Esophagus (tissue), 2 donors: ENCODE data around the gene LDLRAD2. TPM values are rescaled to one million over a fixed set of nuclear protein-coding genes. Genes with fewer than 3 reads are reported as not detected.
A peak's percentile ranks its signal among the peaks of the same experiment; 100 is the strongest.

Experiments used
- H3K27ac ChIP-seq, 2 donors: one replicate each; pipeline ENCODE4 v1.5.1; 2013; ENCODE audit warnings: low read depth in 2 of 2, mild to moderate bottlenecking in 2 of 2, inconsistent platforms in 1 of 2, low read length in 1 of 2, moderate library complexity in 1 of 2
- H3K27me3 ChIP-seq, 2 donors: one replicate each; pipeline ENCODE4 v1.6.1; 2013; ENCODE audit warnings: low read length in 2 of 2, control low read depth in 1 of 2, mild to moderate bottlenecking in 1 of 2; ENCODE audit not compliant: insufficient read depth in 2 of 2, control insufficient read depth in 1 of 2
- H3K36me3 ChIP-seq, 2 donors: one replicate each; pipeline ENCODE4 v1.6.1; 2013; ENCODE audit warnings: low read length in 1 of 2; ENCODE audit not compliant: control insufficient read depth in 2 of 2, insufficient read depth in 2 of 2
- H3K4me1 ChIP-seq, 2 donors: one replicate each; pipeline ENCODE4 v1.6.1; 2013; ENCODE audit warnings: low read length in 1 of 2; ENCODE audit not compliant: control insufficient read depth in 2 of 2, insufficient read depth in 2 of 2
- H3K4me3 ChIP-seq, 2 donors: one replicate each; pipeline ENCODE4 v1.5.1; 2013; ENCODE audit warnings: low read length in 2 of 2, mild to moderate bottlenecking in 2 of 2, low read depth in 1 of 2, moderate library complexity in 1 of 2
- H3K9me3 ChIP-seq, 2 donors: one replicate each; pipeline ENCODE4 v1.6.1; 2013; ENCODE audit warnings: mild to moderate bottlenecking in 2 of 2, low read depth in 1 of 2, low read length in 1 of 2, moderate library complexity in 1 of 2; ENCODE audit not compliant: control insufficient read depth in 2 of 2, insufficient read depth in 1 of 2
- WGBS, 2 donors: extraction: QIAGEN DNeasy Blood & Tissue Kit; methylation state at CpG; one replicate each; pipeline ENCODE4 v1.1.7; 2013; 5-methylcytosine and 5-hydroxymethylcytosine counted together
- polyA plus RNA-seq, 2 donors: library from polyadenylated mRNA; stranded (reverse); fragments of 200-250 nt; gene quantifications; one replicate each; pipeline ENCODE4 v1.2.3, GENCODE V29; 2013
- donor health status: healthy with polysubstance abuse.
- donor health status: Bipolar disorder and iron deficiency.

Gene LDLRAD2
- polyA plus RNA-seq, 2 donors: 0.45 to 0.98 TPM

DNA sequence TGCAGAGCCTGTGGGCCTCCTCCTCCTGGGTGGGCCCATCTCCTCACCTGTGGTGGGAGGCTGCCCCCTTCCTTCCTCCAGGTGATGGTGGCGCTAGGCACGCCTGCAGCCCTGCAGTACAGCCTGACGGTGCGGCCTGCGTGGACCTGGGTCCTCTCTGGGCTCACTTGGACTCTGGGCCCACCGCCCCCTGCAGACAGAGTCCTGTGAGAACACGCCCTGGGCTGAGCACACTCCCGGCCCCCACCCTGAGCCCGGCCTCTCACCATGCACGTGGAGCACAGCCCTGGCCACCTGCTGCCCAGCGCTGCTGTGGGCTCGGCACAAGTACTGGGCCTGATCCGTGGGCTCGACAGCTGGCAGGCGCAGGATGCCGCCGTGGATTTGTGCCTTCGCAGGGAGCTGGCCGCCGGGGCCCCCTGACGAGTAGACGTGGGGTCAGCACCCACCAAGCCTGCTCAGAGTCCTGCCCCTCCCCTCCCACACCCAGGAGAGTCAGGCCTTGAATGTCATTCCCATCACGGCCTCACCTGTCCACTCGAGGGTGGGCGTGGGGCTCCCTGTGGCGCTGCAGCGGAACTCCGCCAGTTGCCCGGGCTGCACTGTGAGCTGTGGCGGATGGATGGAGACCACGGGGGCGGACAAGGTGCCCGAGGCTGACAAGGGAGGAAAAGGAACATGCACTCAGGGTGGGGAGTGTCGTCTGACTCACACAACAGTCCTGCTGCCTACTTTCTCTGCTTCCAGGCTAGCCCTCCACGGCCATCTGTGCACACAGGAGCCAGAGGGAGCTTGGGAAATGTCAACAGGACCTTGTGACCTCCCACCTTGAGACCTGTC lies 43.4 kb downstream of the LDLRAD2 start:
- H3K27ac ChIP-seq: peak overlapping the region in 1 of 2 donors; percentile 18
- H3K9me3 ChIP-seq: no peaks in the 10 kb centered on the region
- WGBS, 2 donors: 78 to 80% methylated on average over 34 to 35 of the region's 35 CpGs
- H3K27me3 ChIP-seq: no peaks in the 10 kb centered on the region
- H3K36me3 ChIP-seq: peaks cover 0 to 49% of the 10 kb centered on the region in 2 donors
- no peaks in the 10 kb centered on the region for H3K4me1 ChIP-seq
- no peak overlapping the region for H3K4me3 ChIP-seq

DNA sequence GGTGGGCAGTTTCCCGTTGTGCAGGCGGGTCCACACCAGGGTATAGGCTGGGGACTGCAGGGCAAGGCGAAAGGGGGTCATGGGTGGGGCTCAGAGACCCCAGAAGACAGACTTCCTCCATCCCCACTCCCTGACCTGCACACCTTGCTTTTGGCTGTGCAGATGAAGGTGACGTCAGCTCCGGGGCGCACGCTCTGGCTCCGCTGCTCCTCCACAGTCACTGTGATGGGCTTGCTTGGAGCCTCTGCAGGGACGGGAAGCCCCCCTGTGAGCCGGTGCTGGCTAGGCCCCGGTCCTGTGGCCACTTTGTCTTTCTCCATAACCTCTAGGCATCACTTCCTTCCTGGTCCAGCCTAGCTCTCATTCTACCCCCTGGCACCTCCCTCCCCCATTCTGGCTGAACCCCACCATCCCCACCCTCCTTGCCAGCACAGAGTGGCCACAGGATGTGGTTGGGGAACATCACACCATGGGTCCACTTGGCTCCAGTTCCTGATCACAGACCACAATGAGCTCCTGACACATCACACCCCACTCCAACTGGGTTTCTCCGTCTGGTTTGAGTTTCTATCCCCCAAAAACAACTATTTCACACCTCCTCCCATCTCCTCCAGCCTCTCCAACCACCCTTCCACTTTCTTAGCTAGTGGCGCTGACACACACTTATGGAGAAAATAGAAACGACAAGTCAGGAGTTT lies 45.2 kb downstream of the LDLRAD2 start:
- Histone ChIP-seq H3K27me3 (no peaks in the 10 kb centered on the region), H3K9me3 (no peaks in the 10 kb centered on the region), H3K4me3 (no peak overlapping the region), H3K36me3 (peaks cover 0 to 37% of the 10 kb centered on the region in 2 donors), H3K4me1 (peaks cover 0 to 5% of the 10 kb centered on the region in 2 donors), H3K27ac (no peak overlapping the region)
- WGBS, 2 donors: 82 to 84% methylated on average over 14 of the region's 14 CpGs

DNA sequence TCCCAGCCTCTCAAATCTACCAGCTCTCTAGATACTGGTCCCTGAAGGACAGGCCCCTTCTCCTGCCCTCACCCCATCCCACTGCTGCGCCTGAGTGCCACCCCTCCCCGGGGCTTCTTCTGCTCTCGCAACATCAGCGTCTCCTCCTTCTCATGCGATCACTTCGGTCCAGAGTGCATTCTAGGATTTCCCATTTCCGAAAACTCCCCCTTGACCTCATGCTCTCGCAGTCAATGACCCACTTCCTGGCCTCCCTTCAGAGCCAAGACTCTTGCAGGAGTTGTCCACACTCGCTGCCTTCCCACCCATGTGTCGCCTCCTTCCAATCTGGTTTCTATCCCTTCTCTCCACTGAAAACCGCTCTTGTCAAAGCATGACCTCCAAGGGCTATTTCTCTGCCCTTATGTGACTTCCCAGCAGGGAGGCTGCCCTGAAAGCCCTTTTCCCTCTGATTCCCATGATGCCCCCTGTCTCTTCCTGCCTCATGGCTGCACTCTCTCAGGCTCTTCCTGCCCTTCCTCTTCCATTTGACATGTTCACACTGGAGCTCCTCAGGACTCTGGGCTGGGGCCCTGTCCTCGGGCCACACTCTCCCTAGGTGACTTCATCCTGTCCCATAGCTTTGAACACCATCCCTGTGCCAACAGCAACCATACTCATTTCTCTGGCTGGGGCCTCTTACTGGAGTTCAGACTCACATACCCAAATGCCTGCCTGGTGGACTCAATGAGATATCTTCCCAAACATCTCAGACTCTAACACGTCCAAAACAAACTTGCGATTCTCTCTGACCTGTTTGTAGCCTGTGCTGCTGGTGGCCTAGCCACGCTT lies 46.0 kb downstream of the LDLRAD2 start:
- H3K27ac ChIP-seq: peak overlapping the region in 1 of 2 donors; percentile 17
- H3K9me3 ChIP-seq: no peaks in the 10 kb centered on the region
- H3K4me3 ChIP-seq: no peak overlapping the region
- peaks cover 0 to 30% of the 10 kb centered on the region in 2 donors for H3K36me3 ChIP-seq
- no peaks in the 10 kb centered on the region for H3K27me3 ChIP-seq
- H3K4me1 ChIP-seq: peaks cover 0 to 5% of the 10 kb centered on the region in 2 donors
- WGBS, 2 donors: 82 to 84% methylated on average over 15 of the region's 15 CpGs

DNA sequence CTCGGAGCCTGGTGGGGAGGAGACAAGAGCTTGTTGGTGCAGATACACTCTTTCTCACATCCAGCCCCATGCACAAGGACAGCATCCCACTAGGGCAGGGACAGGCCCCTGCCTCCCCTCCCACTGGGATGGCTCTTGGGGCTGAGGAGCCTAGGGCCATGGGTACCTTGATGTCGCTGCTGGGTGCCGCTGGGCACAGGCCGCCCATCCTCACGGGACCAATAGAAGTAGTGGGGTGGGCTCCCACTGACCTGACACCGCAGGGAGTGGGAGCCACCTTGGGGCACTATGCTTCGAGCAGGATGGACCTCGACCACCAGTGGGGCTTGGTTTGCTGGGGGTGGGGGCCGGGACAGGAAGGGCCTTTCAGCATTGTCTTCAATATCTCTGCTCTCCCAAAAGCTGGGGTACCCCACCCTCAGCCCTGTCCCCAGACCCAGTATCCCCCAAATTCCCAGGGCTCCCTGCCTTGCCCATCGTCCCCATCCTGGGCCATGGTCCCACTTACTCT lies 47.7 kb downstream of the LDLRAD2 start:
- no peak overlapping the region for H3K27ac ChIP-seq

DNA sequence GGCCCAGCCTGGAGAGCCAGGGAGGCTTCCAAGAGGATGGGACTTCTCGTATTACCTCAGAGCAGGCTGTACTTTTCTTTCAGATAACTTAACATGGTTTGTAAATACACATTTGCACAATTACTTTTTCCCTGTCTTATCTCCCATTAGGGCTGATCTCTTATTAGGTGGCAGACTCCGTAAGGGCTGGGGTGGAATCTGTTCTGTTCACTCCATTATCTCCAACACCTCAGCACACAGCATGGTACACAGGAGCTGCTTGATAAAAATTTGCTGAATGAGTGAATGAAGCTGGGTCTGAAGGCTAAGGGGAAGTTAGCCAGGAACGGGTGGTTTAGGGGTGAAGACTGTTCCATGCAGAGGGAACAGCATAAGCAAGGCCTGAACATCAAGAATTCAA lies 48.9 kb downstream of the LDLRAD2 start:
- H3K9me3 ChIP-seq: no peaks in the 10 kb centered on the region
- H3K4me3 ChIP-seq: no peak overlapping the region
- peaks cover 0 to 39% of the 10 kb centered on the region in 2 donors for H3K36me3 ChIP-seq
- WGBS, 2 donors: 92 to 94% methylated on average over 3 of the region's 3 CpGs
- no peak overlapping the region for H3K27ac ChIP-seq
- H3K27me3 ChIP-seq: no peaks in the 10 kb centered on the region
- H3K4me1 ChIP-seq: peaks cover 0 to 5% of the 10 kb centered on the region in 2 donors

More for the DNA sequence above, 47.7 kb downstream of the LDLRAD2 start:
- H3K9me3 ChIP-seq: no peaks in the 10 kb centered on the region
- WGBS, 2 donors: 95 to 97% methylated on average over 10 of the region's 10 CpGs
- H3K27me3 ChIP-seq: no peaks in the 10 kb centered on the region
- H3K4me3 ChIP-seq: no peak overlapping the region
- H3K36me3 ChIP-seq: peaks cover 0 to 36% of the 10 kb centered on the region in 2 donors
- H3K4me1 ChIP-seq: peaks cover 0 to 5% of the 10 kb centered on the region in 2 donors

DNA sequence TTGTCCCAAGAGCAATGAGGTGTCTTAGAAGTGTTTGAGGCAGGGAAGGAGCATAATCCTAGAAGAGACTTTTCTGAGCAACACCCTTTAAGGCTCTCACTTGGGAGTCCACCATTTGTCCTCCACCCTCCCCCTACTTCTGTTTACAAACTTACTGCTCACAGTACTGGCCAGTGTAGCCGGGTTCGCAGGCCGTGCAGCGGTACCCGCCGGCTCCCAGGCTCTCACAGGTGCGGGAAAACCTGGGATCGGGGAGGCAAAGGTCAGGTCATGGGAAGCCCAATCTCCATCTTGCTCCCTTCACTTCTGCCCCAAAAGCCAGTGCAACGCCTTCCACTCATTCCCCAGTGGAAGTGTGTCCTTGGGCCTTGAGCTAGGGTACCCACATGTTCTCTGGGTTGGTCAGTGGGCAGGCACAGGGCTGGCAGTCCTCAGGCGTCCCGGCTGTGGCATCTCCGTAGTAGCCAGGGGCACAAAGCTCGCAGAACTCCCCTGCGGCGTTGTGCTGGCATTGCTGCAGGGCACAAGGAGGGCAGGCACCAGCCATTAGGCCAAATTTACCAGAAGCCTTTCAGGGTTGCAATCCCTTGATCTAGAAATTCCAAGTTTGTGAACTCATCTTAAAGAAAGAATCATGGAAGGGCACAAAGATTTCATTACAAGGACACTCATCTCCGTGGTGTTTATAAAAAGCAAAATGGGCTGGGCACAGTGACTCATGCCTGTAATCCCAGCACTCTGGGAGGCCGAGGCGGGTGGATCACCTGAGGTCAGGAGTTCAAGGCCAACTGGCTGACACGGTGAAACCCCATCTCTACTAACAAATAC lies 49.8 kb downstream of the LDLRAD2 start:
- Histone ChIP-seq H3K9me3 (no peaks in the 10 kb centered on the region), H3K27me3 (no peaks in the 10 kb centered on the region), H3K4me1 (peaks cover 0 to 5% of the 10 kb centered on the region in 2 donors), H3K36me3 (peaks cover 0 to 36% of the 10 kb centered on the region in 2 donors), H3K27ac (peak overlapping the region; percentile 36 to 53), H3K4me3 (no peak overlapping the region)
- WGBS, 2 donors: 76 to 84% methylated on average over 19 of the region's 19 CpGs

DNA sequence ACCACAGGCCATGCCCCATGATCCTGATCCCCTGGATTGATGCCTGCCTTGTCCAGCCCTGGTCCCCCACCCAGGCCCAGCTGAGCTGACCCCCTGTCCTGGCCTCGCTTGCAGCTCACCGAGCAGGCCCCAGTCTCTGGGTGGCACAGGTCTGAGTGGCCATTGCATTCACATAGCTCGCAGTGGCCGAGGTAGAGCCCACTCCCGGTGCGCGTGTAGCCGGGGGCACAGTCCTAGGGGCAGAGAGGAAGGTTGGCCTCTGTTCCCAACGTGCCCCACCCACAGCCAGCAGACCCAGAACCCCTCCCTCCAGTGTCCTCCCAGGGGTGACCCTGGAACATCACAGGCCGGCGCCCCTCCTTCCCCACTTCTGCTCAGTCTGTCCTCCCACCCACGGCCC lies 51.9 kb downstream of the LDLRAD2 start:
- Histone ChIP-seq H3K36me3 (peaks cover 0 to 27% of the 10 kb centered on the region in 2 donors), H3K4me3 (no peak overlapping the region), H3K27ac (peak overlapping the region in 1 of 2 donors; percentile 14), H3K27me3 (no peaks in the 10 kb centered on the region), H3K4me1 (peaks cover 0 to 5% of the 10 kb centered on the region in 2 donors), H3K9me3 (no peaks in the 10 kb centered on the region)
- WGBS, 2 donors: 91 to 96% methylated on average over 11 to 12 of the region's 12 CpGs

DNA sequence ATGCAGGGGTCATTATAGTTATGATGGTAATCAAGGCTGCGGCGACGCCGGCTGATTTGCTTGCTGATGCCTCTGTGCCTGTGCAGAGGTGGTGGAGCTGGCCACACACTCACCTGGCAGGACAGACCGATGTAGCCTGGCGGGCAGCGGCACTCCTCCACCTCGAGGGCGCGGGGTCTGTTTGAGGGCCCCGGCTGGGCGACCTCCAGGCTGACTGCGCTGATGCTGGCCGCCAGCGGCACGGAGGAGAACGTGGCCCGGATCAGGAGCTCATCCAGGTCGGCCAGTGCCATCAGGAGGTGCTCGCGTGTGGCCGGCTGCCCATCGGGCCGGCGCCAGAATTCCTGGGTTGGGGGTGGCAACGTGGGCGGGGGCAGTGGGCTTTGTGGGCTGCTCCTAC lies 52.7 kb downstream of the LDLRAD2 start:
- WGBS, 2 donors: 89 to 92% methylated on average over 27 of the region's 27 CpGs
- H3K9me3 ChIP-seq: no peaks in the 10 kb centered on the region
- no peaks in the 10 kb centered on the region for H3K27me3 ChIP-seq
- no peak overlapping the region for H3K27ac ChIP-seq
- H3K4me1 ChIP-seq: peaks cover 3 to 9% of the 10 kb centered on the region in 2 donors
- H3K4me3 ChIP-seq: no peak overlapping the region
- peaks cover 0 to 20% of the 10 kb centered on the region in 2 donors for H3K36me3 ChIP-seq
